ENCODE measurements around the gene HAVCR2. TPM values are rescaled to one million over a fixed set of nuclear protein-coding genes. Genes with fewer than 3 reads are reported as not detected.

HAVCR2 gene
- total and polyA plus RNA-seq, 9 of the 15 experiments (the other 6 are each of a cell fraction or from before 2014, with no cell fraction given): 0.04 to 0.11 (median 0.06) TPM; not detected in 5

DNA sequence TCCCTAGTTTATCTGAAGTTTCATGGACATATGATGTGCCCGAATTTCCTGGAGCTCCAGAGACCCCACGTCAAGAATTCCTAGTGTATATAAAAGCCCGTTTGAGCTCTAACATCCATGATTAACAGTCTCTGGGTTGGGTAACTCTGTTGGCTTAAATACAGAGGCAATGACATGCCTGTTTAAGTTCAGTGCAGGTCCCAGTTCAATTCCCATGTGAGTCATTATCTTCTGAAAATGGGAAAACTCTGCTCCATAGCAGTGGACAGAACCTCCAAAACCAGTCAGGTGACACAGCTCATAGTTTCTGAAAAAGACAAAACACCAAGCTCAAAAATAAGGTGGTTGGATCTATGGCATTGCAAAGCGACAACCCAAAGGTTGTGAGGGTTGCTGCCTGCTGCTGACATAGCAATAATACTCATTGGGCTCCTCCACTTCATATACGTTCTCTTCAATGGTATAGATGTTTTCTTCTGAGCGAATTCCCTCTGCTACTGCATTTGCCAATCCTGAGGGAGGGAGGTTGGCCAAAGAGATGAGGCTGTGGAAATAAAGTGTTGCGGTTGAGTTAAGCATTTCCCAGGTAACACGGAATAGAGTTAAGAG, 22.0 kb downstream of the HAVCR2 start:
- Histone ChIP-seq H3K4me3 (no peak overlapping the region), H3K27me3 (ENCODE audit: control insufficient read depth in 2 of 2, insufficient read depth in 2 of 2, low read length in 2 of 2) (no peaks in the 10 kb centered on the region; a peak in 1 of 5 replicates), H3K36me3 (ENCODE audit: control insufficient read depth, insufficient read depth, low read length) (no peaks in the 10 kb centered on the region), H3K4me1 (replicated peaks in 1 of 2; ENCODE audit: control insufficient read depth in 2 of 2, insufficient read depth in 2 of 2, low read length in 2 of 2) (no peaks in the 10 kb centered on the region), H4K20me1 (replicated peaks; ENCODE audit: control insufficient read depth, insufficient read depth, low read length) (no peaks in the 10 kb centered on the region), H3K9ac (ENCODE audit: insufficient read depth in 1 of 2, low read depth in 2 of 2, low read length in 2 of 2) (no peak overlapping the region), H2AFZ (ENCODE audit: low read depth, low read length) (no peak overlapping the region), H3K9me1 (ENCODE audit: control insufficient read depth, insufficient read depth, low read length) (no peaks in the 10 kb centered on the region), H3K27ac (ENCODE audit: extremely low read depth, low read depth, low read length) (no peak overlapping the region), H3K9me3 (replicated peaks; ENCODE audit: control insufficient read depth, insufficient read depth, low read depth, low read length) (no peaks in the 10 kb centered on the region), H3K79me2 (ENCODE audit: control insufficient read depth, insufficient read depth, low read length) (no peaks in the 10 kb centered on the region), H3K4me2 (ENCODE audit: insufficient read depth, low read length) (no peak overlapping the region)
- no TSS peak for BruUV-seq (replicated peaks)
- intact Hi-C loops (cut with micrococcal nuclease): no loop called here
- WGBS (ENCODE audit: insufficient coverage, low coverage, missing lambda C conversion rate): 0% methylated on average over 8 of the region's 8 CpGs
- no peak for TF ChIP-seq SIN3B (IDR thresholded peaks at IDR 0.05; ENCODE audit: low read depth)
- no peak for TF ChIP-seq DEAF1 (CRISPR knock-in tag; IDR thresholded peaks at IDR 0.05)
- no peak for TF ChIP-seq HNRNPK (IDR thresholded peaks at IDR 0.05; ENCODE audit: low read depth, low read length, poor library complexity, severe bottlenecking)
- no peak for TF ChIP-seq FOXA1 (IDR thresholded peaks at IDR 0.05; ENCODE audit: borderline replicate concordance)
- TF ChIP-seq SAP30 (IDR thresholded peaks at IDR 0.05; ENCODE audit: borderline replicate concordance, insufficient read depth, low read depth, low read length, poor library complexity, severe bottlenecking): no peak
- no peak for TF ChIP-seq OTX1 (CRISPR knock-in tag; IDR thresholded peaks at IDR 0.05)
- TF ChIP-seq SUPT5H (IDR thresholded peaks at IDR 0.05): no peak
- no peak for TF ChIP-seq NFYB (IDR thresholded peaks at IDR 0.05; ENCODE audit: extremely low read depth, insufficient read length)
- no peak for TF ChIP-seq VEZF1 (CRISPR knock-in tag; IDR thresholded peaks at IDR 0.05)
- TF ChIP-seq, protein P1, sequence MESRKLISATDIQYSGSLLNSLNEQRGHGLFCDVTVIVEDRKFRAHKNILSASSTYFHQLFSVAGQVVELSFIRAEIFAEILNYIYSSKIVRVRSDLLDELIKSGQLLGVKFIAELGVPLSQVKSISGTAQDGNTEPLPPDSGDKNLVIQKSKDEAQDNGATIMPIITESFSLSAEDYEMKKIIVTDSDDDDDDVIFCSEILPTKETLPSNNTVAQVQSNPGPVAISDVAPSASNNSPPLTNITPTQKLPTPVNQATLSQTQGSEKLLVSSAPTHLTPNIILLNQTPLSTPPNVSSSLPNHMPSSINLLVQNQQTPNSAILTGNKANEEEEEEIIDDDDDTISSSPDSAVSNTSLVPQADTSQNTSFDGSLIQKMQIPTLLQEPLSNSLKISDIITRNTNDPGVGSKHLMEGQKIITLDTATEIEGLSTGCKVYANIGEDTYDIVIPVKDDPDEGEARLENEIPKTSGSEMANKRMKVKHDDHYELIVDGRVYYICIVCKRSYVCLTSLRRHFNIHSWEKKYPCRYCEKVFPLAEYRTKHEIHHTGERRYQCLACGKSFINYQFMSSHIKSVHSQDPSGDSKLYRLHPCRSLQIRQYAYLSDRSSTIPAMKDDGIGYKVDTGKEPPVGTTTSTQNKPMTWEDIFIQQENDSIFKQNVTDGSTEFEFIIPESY (CRISPR knock-in tag; IDR thresholded peaks at IDR 0.05): no peak
- no peak for TF ChIP-seq ESRRA (IDR thresholded peaks at IDR 0.05; ENCODE audit: borderline replicate concordance, low read depth)
- ATAC-seq (no peak), FAIRE-seq (no peak), DNase-seq (ENCODE audit: extremely low read depth in 1 of 4, low spot score in 3 of 4) (no peak)
- in situ Hi-C loops (cut with MboI): no loop called here
- ChIA-PET POLR2A (interaction anchor here (0.7 kb wide), 1 partner anchor 1979 kb away, joined by 3 read pairs; no protein-coding TSS in a partner anchor), CTCF (ENCODE audit: low intra/inter-chr PET ratio) (no interaction called here)

Measured in K562 (cell line).